ENCODE measurements around the gene SETBP1.

- no peak for TF ChIP-seq CTCF (conservative IDR thresholded peaks at IDR 0.05; ENCODE audit: low read depth, low read length)
- no peak for TF ChIP-seq MXI1 (IDR thresholded peaks at IDR 0.05; ENCODE audit: borderline replicate concordance, low read depth, low read length)
- no peak for TF ChIP-seq ELK1 (IDR thresholded peaks at IDR 0.05; ENCODE audit: borderline replicate concordance, low read depth, low read length)
- TF ChIP-seq POLR2A (IDR thresholded peaks at IDR 0.05; ENCODE audit: low read depth, low read length): no peak
These were observed 430.2 kb downstream of the SETBP1 start for GRCh38 chr18:45110577-45111501.

Data from IMR-90 (cell line).